Mesenchymal stem cell (in vitro differentiated cells and primary cell): Measurements from ENCODE around the gene NLRP9.

ENCODE experiments used
- DNase-seq: peaks from one replicate; pipeline ENCODE4 v3.0.0-alpha.2; 2013
- H2AFZ ChIP-seq: one replicate; pipeline ENCODE4 v1.6.1; 2013; ENCODE audit warnings: low read depth, mild to moderate bottlenecking, control low read depth, inconsistent platforms, low read length, moderate library complexity
- H2AK5ac ChIP-seq: 2 replicates; pipeline ENCODE4 v1.6.1; 2013; ENCODE audit warnings: low read length, moderate library complexity, mild to moderate bottlenecking, inconsistent platforms; ENCODE audit not compliant: severe bottlenecking
- H2BK120ac ChIP-seq: one replicate; pipeline ENCODE4 v1.6.1; 2013; ENCODE audit warnings: low read depth, mild to moderate bottlenecking, inconsistent platforms, low read length, moderate library complexity
- H2BK12ac ChIP-seq, 2 experiments: one replicate each; pipeline ENCODE4 v1.6.1; 2013; ENCODE audit warnings: inconsistent platforms in 2 of 2, low read length in 2 of 2, mild to moderate bottlenecking in 2 of 2, moderate library complexity in 2 of 2, control low read depth in 1 of 2
- H2BK15ac ChIP-seq: one replicate; pipeline ENCODE4 v1.6.1; 2013; ENCODE audit warnings: mild to moderate bottlenecking, low read depth, inconsistent platforms; ENCODE audit not compliant: poor library complexity, severe bottlenecking
- H2BK5ac ChIP-seq: 2 replicates; pipeline ENCODE4 v1.6.1; 2013; ENCODE audit warnings: low read depth, mild to moderate bottlenecking, low read length, control low read depth, inconsistent platforms; ENCODE audit not compliant: poor library complexity, severe bottlenecking
- H3K14ac ChIP-seq, 2 experiments: one replicate each; pipeline ENCODE4 v1.6.1; 2013; ENCODE audit warnings: inconsistent platforms in 2 of 2, low read length in 2 of 2, control low read depth in 1 of 2, mild to moderate bottlenecking in 1 of 2, moderate library complexity in 1 of 2
- H3K18ac ChIP-seq, 2 experiments: one replicate each; pipeline ENCODE4 v1.6.1; 2013; ENCODE audit warnings: inconsistent platforms in 2 of 2, low read length in 2 of 2, control low read depth in 1 of 2, low read depth in 1 of 2, mild to moderate bottlenecking in 1 of 2
- H3K23ac ChIP-seq, 2 experiments: one replicate each; pipeline ENCODE4 v1.6.1; 2013; ENCODE audit warnings: inconsistent platforms in 2 of 2, low read length in 2 of 2, mild to moderate bottlenecking in 2 of 2, moderate library complexity in 2 of 2, control low read depth in 1 of 2
- H3K27ac ChIP-seq: 2 replicates; pipeline ENCODE4 v1.5.1; 2013; ENCODE audit warnings: mild to moderate bottlenecking, moderate library complexity, low read length, control low read depth, inconsistent platforms; ENCODE audit not compliant: poor library complexity, severe bottlenecking
- H3K27me3 ChIP-seq, 2 experiments: 2 replicates each; pipeline versions ENCODE4 v1.6.1 to v1.7.0; 2013; ENCODE audit warnings: low read length in 2 of 2, mild to moderate bottlenecking in 2 of 2, moderate library complexity in 2 of 2, control low read depth in 1 of 2, inconsistent platforms in 1 of 2; ENCODE audit not compliant: control insufficient read depth in 1 of 2, insufficient read depth in 1 of 2
- H3K36me3 ChIP-seq, 2 experiments: 2 replicates each; pipeline versions ENCODE4 v1.6.1 to v1.7.0; 2013; ENCODE audit warnings: low read length in 2 of 2, control low read depth in 1 of 2, inconsistent platforms in 1 of 2, low read depth in 1 of 2, mild to moderate bottlenecking in 1 of 2; ENCODE audit not compliant: insufficient read depth in 2 of 2, control insufficient read depth in 1 of 2
- H3K4ac ChIP-seq, 2 experiments: one replicate each; pipeline ENCODE4 v1.6.1; 2013; ENCODE audit warnings: inconsistent platforms in 2 of 2, low read length in 2 of 2, mild to moderate bottlenecking in 2 of 2, moderate library complexity in 2 of 2, control low read depth in 1 of 2, low read depth in 1 of 2
- H3K4me1 ChIP-seq: 2 replicates; pipeline ENCODE4 v1.6.1; 2013; ENCODE audit warnings: low read depth, low read length, control low read depth; ENCODE audit not compliant: control insufficient read depth, insufficient read depth
- H3K4me2 ChIP-seq: 2 replicates; pipeline ENCODE4 v1.6.1; 2013; ENCODE audit warnings: low read length, mild to moderate bottlenecking, inconsistent platforms; ENCODE audit not compliant: poor library complexity, severe bottlenecking
- H3K4me3 ChIP-seq, 2 experiments: 2 replicates each; pipeline versions ENCODE4 v1.5.1 to v1.7.0; 2013; ENCODE audit warnings: low read length in 2 of 2, mild to moderate bottlenecking in 2 of 2, control low read depth in 1 of 2, low read depth in 1 of 2; ENCODE audit not compliant: insufficient read depth in 1 of 2
- H3K79me1 ChIP-seq: replicated peaks from 2 replicates; pipeline ENCODE4 v1.6.1; 2013; ENCODE audit warnings: mild to moderate bottlenecking, control low read depth, low read length, inconsistent platforms; ENCODE audit not compliant: poor library complexity, severe bottlenecking
- H3K9ac ChIP-seq: 2 replicates; pipeline ENCODE4 v1.7.0; 2013; ENCODE audit warnings: mild to moderate bottlenecking, low read length, moderate library complexity
- H3K9me3 ChIP-seq: 2 replicates; pipeline ENCODE4 v1.7.0; 2013; ENCODE audit warnings: mild to moderate bottlenecking, low read length; ENCODE audit not compliant: control insufficient read depth
- H4K8ac ChIP-seq: one replicate; pipeline ENCODE4 v1.6.1; 2013; ENCODE audit warnings: inconsistent platforms, mild to moderate bottlenecking, low read length, moderate library complexity
- H4K91ac ChIP-seq: one replicate; pipeline ENCODE4 v1.6.1; 2013; ENCODE audit warnings: mild to moderate bottlenecking, low read length, inconsistent platforms
- WGBS: methylation state at CpG from one replicate; pipeline ENCODE4 v1.1.7; 2013; ENCODE audit warnings: mixed read lengths; 5-methylcytosine and 5-hydroxymethylcytosine counted together

The NLRP9 gene

GRCh38 chr19:55669418-55670279 lies 68.6 kb downstream of the NLRP9 start:
- H4K91ac ChIP-seq: no peak overlapping the region
- no peak overlapping the region for H2BK120ac ChIP-seq
- H3K27me3 ChIP-seq: no peaks in the 10 kb centered on the region
- H2AK5ac ChIP-seq: no peak overlapping the region
- no peak overlapping the region for H3K4me2 ChIP-seq
- peaks cover 7% of the 10 kb centered on the region for H3K79me1 ChIP-seq
- no peak overlapping the region for H3K23ac ChIP-seq
- no peak overlapping the region for H3K9ac ChIP-seq
- peaks cover 34% of the 10 kb centered on the region for H3K4me1 ChIP-seq
- no peak overlapping the region for H2AFZ ChIP-seq
- no peak overlapping the region for H2BK5ac ChIP-seq
- no peak overlapping the region for H3K14ac ChIP-seq
- H2BK15ac ChIP-seq: no peak overlapping the region
- H3K36me3 ChIP-seq: peaks cover 71 to 80% of the 10 kb centered on the region in 2 experiments
- H3K18ac ChIP-seq: no peak overlapping the region
- no peak overlapping the region for H2BK12ac ChIP-seq
- 93% methylated on average over 26 of the region's 43 CpGs for WGBS
- no peak overlapping the region for H3K4ac ChIP-seq
- H4K8ac ChIP-seq: no peak overlapping the region
- no peaks in the 10 kb centered on the region for H3K9me3 ChIP-seq
- no peak overlapping the region for H3K27ac ChIP-seq
- DNase-seq: no peak
- no peak overlapping the region for H3K4me3 ChIP-seq

GRCh38 chr19:55668603-55669348 lies 69.4 kb downstream of the NLRP9 start:
- WGBS: 95% methylated on average over 29 of the region's 30 CpGs
- Histone ChIP-seq H3K27ac (no peak overlapping the region), H3K14ac (no peak overlapping the region), H3K4me3 (no peak overlapping the region), H3K18ac (no peak overlapping the region), H3K4me2 (no peak overlapping the region), H3K23ac (no peak overlapping the region), H2BK12ac (no peak overlapping the region), H3K36me3 (peaks cover 76 to 80% of the 10 kb centered on the region in 2 experiments), H3K4me1 (peaks cover 31% of the 10 kb centered on the region), H4K91ac (no peak overlapping the region), H2BK120ac (no peak overlapping the region), H2AK5ac (no peak overlapping the region), H3K27me3 (no peaks in the 10 kb centered on the region), H4K8ac (no peak overlapping the region), H2BK15ac (no peak overlapping the region), H3K79me1 (peaks cover 10% of the 10 kb centered on the region), H3K9ac (no peak overlapping the region), H3K9me3 (no peaks in the 10 kb centered on the region), H3K4ac (no peak overlapping the region), H2BK5ac (no peak overlapping the region), H2AFZ (no peak overlapping the region)
- DNase-seq: no peak

GRCh38 chr19:55667958-55668357 lies 70.2 kb downstream of the NLRP9 start:
- peaks cover 13% of the 10 kb centered on the region for H3K79me1 ChIP-seq
- peaks cover 77 to 84% of the 10 kb centered on the region in 2 experiments for H3K36me3 ChIP-seq
- DNase-seq: no peak
- H3K4me2 ChIP-seq: no peak overlapping the region
- H3K9me3 ChIP-seq: no peaks in the 10 kb centered on the region
- no peak overlapping the region for H2BK15ac ChIP-seq
- no peak overlapping the region for H3K23ac ChIP-seq
- no peak overlapping the region for H3K14ac ChIP-seq
- no peak overlapping the region for H3K4me3 ChIP-seq
- H3K27ac ChIP-seq: no peak overlapping the region
- no peak overlapping the region for H2BK5ac ChIP-seq
- H3K4me1 ChIP-seq: peaks cover 30% of the 10 kb centered on the region
- H3K27me3 ChIP-seq: no peaks in the 10 kb centered on the region
- no peak overlapping the region for H3K4ac ChIP-seq
- 90% methylated on average over 11 of the region's 11 CpGs for WGBS
- H4K91ac ChIP-seq: no peak overlapping the region
- H3K9ac ChIP-seq: no peak overlapping the region
- no peak overlapping the region for H2BK12ac ChIP-seq
- no peak overlapping the region for H2AK5ac ChIP-seq
- H4K8ac ChIP-seq: no peak overlapping the region
- H2BK120ac ChIP-seq: no peak overlapping the region
- H3K18ac ChIP-seq: no peak overlapping the region
- no peak overlapping the region for H2AFZ ChIP-seq

- no peaks in the 10 kb centered on the region for H3K27me3 ChIP-seq
- no peak overlapping the region for H2AK5ac ChIP-seq
- no peak for DNase-seq
- no peak overlapping the region for H2AFZ ChIP-seq
- peaks cover 30% of the 10 kb centered on the region for H3K4me1 ChIP-seq
- no peaks in the 10 kb centered on the region for H3K9me3 ChIP-seq
- H3K18ac ChIP-seq: no peak overlapping the region
- no peak overlapping the region for H2BK15ac ChIP-seq
- H2BK5ac ChIP-seq: no peak overlapping the region
- H3K4me3 ChIP-seq: no peak overlapping the region
- no peak overlapping the region for H3K27ac ChIP-seq
- no peak overlapping the region for H3K9ac ChIP-seq
- H3K23ac ChIP-seq: no peak overlapping the region
- peaks cover 82 to 89% of the 10 kb centered on the region in 2 experiments for H3K36me3 ChIP-seq
- no peak overlapping the region for H3K4me2 ChIP-seq
- H4K8ac ChIP-seq: no peak overlapping the region
- no peak overlapping the region for H3K14ac ChIP-seq
- H3K79me1 ChIP-seq: peaks cover 14% of the 10 kb centered on the region
- H2BK120ac ChIP-seq: no peak overlapping the region
- no peak overlapping the region for H4K91ac ChIP-seq
- H2BK12ac ChIP-seq: no peak overlapping the region
- no peak overlapping the region for H3K4ac ChIP-seq
- WGBS: 97% methylated on average over 12 of the region's 12 CpGs
These were observed 70.7 kb downstream of the NLRP9 start for GRCh38 chr19:55667511-55667910.
